Panc1 (cell line): Measurements from ENCODE around the gene C16orf90.

Source experiments
- POLR2AphosphoS5 ChIP-seq: IDR thresholded peaks from 2 replicates; pipeline ENCODE4 v1.6.1; 2012; ENCODE audit warnings: mild to moderate bottlenecking, low read depth, low read length, moderate library complexity
- TF ChIP-seq, protein P1 (sequence below), 2 experiments: IDR thresholded peaks; 2 replicates each; pipeline ENCODE4 v1.6.1; 2011 to 2012; ENCODE audit warnings: low read depth in 2 of 2, control low read depth in 1 of 2, low read length in 1 of 2, mild to moderate bottlenecking in 1 of 2, moderate library complexity in 1 of 2; ENCODE audit not compliant: insufficient read depth in 1 of 2

DNA sequence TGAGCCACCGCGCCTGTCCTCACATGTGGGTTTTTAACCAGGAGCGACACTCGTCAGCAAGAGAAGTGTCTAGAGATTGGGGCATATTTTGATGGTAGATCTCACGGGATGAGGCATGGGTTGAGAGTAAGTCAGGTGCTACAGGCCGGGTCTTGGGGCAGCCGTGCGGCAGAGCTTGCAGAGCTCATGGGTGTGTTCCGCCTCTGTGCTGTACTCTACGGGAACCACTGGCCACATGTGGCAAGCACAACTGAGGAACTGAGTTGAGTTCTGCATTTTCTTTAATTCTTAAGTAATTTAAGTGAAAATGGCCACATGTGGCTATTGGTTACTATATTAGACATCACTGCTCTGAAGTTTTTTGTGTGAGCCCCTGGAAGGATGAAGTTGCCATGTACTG, 15.1 kb upstream of the C16orf90 start:
- TF ChIP-seq, protein P1, sequence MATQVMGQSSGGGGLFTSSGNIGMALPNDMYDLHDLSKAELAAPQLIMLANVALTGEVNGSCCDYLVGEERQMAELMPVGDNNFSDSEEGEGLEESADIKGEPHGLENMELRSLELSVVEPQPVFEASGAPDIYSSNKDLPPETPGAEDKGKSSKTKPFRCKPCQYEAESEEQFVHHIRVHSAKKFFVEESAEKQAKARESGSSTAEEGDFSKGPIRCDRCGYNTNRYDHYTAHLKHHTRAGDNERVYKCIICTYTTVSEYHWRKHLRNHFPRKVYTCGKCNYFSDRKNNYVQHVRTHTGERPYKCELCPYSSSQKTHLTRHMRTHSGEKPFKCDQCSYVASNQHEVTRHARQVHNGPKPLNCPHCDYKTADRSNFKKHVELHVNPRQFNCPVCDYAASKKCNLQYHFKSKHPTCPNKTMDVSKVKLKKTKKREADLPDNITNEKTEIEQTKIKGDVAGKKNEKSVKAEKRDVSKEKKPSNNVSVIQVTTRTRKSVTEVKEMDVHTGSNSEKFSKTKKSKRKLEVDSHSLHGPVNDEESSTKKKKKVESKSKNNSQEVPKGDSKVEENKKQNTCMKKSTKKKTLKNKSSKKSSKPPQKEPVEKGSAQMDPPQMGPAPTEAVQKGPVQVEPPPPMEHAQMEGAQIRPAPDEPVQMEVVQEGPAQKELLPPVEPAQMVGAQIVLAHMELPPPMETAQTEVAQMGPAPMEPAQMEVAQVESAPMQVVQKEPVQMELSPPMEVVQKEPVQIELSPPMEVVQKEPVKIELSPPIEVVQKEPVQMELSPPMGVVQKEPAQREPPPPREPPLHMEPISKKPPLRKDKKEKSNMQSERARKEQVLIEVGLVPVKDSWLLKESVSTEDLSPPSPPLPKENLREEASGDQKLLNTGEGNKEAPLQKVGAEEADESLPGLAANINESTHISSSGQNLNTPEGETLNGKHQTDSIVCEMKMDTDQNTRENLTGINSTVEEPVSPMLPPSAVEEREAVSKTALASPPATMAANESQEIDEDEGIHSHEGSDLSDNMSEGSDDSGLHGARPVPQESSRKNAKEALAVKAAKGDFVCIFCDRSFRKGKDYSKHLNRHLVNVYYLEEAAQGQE (IDR thresholded peaks at IDR 0.05; ENCODE audit: insufficient read depth in 1 of 2, low read depth in 2 of 2, low read length in 1 of 2): no peak
- TF ChIP-seq POLR2AphosphoS5: no peak
